NCI-H1048 (cell line): ENCODE data around the gene EHD1.

Source experiments
- DNase-seq: peaks from one replicate; lab custom pipeline; 2025; lab: John Stamatoyannopoulos, UW

Gene EHD1

DNA sequence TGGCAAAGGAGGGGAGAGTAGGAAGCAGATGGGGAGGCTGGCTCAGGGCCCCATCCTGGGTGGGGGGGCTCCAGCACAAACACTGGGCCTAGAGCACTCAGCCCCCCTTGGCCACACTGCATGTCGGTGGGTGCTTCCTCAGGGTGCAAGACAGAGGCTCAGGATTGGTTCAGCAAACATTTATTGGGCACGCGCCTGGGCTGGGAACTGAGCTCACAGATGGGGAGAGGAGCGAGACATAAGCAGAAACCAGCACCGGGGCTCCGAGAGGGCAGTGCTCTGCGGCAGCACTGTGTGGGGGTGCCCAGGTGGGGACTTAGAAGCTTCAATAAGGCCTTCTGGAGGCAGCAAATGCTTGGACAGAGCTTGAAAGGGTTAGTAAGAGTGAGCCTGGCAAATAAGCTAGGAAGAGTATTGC lies 12.1 kb upstream of the EHD1 start:
- no peak for DNase-seq

DNA sequence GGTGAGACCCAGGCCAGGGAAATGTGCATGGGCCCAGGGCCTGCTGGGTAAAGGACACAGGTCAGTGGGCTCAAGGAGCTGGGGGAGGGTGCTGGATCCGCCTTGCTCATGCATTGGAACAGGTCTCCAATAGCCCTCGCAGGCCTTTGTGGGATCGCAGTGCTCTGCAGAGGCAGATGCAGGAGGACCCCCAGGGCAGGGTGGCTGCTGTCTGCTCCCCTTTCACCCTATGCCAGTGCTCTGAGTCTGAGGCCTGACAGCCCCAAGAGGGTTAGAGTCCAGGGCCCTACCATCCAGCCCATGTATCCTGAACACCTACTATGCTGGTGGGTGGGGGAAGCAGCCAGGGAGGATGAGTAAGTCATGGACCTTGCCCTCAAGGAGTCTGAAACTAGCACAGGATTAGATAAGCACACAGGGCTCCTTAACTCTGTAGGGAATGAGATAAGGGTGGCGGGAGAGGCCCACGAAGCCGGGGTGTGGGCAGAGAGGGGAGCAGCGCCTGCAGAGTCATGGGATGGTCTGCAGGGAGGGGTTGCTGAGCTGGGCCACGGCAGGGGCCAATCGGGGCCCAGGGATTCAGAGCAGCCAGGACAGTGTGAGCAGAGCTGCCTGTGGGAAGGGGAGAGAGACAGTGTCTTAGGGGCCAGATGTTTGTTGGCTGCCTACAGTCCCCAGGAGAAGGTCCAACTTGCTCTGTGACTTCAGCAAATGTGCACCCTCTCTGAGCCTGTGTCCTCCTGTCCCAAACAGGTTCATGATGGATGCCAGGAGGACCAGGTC lies 10.5 kb upstream of the EHD1 start:
- DNase-seq: no peak

DNA sequence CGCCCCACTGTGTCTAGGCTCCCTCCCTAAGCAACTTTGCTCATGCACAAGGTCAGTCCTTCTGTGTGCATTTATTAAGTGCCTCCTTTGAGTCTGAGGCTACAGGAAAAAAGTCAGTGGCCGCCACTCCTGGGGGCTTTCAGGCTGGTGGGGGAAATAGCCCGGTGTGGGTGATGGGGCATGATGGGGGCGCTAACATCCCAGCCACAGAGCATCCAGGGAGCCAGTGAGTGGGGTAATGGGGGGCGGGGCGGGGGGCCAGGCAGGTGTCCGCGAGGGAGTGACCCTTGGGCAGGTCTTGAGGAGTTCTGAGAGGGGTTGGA lies 9.9 kb upstream of the EHD1 start:
- no peak for DNase-seq

- DNase-seq: no peak
Measured at GRCh38 chr11:64887757-64888405, 9.5 kb upstream of the EHD1 start.

DNA sequence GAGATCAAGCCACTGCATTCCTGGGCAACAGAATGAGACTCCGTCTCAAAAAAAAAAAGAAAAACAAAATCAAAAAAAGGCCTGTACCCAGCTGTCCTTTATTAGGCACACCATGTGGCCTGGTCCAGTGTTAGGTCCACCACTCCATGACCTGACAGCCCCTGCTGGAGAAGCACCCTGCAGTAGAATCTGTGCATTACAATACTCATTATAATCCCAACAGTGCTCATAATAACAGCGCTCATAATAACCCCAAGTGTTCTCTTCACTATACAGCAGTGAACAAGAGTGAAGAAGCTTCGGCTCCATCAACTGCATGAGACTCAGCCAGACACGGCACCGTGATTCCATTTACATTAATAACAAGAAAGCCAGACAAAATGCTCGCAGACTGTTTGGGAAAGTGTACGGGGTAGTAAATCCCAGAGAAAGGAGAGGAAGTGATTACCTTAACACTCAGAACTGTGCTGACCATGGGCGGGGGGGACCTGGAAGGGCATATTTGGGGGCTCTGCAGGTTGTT lies 8.9 kb upstream of the EHD1 start:
- DNase-seq: no peak

GRCh38 chr11:64885367-64886286 lies 7.2 kb upstream of the EHD1 start:
- DNase-seq: no peak

DNA sequence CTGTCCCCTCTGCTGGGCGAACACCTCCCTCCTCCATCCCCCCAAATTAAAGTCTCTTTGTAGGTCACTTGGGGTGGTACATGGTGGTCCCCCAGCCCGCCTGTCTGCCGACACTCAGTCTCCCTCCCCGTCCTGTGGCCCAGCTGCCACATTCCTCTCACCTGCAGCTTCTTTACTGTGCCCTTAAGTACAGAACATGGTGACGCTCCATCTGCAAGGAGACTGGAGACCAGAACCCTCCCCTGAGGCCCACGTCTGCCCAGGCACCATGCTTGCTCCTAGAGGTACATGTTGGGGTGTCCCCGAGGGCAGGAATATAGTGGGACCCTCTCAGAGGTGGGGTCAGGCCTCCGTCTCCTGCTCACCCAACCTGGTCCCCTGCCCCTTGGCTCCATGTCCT lies 5.6 kb upstream of the EHD1 start:
- DNase-seq: no peak

GRCh38 chr11:64883575-64883974 lies 5.2 kb upstream of the EHD1 start:
- DNase-seq: no peak

DNA sequence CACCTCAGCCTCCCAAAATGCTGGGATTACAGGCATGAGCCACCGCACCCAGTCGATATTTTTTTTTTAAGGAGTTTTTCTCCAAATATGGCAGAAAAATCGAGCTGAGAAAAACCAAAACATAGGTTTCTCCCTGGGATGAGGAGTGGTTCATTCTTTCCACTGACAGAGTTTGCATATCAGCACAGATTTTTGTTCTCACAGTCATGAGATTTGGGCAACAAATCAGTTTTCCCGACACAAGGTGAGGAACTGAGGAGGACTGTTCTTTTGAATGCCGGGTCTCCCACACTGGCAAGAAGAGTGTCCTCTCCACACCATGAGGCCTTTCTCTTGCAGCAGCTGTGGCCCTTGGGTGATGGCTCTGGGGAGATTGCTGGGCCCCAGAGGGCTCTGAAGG lies 3.8 kb upstream of the EHD1 start:
- no peak for DNase-seq

- no peak for DNase-seq
Measured at GRCh38 chr11:64881476-64881875, 3.1 kb upstream of the EHD1 start.

DNA sequence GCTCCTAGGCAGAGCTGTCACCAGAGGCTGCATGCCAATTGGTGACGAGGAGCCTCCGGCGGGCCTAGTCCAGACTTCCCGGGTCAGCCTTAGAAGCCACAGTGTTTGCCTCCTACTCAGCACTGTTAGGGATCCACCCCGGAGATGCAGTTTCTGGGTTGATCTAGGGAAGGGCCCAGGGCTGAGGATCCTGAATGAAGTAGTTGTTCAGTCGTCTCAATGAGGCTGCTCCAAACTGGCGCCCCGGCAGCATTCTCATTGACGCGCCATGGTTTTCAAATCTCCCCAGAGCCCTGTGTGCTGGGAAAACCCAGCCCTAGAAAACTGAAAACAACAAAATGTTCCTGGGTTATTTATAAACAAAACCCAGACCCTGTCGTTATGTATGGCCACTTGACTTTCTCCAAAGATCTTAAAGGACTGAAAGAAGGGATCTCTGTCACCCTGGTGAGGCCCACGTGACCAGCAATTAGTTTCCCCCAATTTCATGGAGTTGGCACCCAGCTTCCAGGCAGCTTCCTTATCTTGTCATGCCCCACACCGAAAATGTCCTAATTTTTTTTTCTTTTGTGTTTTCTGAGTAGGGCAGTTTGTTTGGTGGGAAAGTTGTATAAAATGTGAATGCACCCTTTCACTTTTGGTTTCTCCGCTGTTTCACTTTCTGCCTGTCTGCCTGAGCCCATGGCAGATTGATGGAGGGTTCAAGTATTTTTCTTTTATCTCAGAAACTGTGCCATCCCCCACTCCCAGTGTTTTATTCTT lies 2.0 kb upstream of the EHD1 start:
- DNase-seq: no peak

DNA sequence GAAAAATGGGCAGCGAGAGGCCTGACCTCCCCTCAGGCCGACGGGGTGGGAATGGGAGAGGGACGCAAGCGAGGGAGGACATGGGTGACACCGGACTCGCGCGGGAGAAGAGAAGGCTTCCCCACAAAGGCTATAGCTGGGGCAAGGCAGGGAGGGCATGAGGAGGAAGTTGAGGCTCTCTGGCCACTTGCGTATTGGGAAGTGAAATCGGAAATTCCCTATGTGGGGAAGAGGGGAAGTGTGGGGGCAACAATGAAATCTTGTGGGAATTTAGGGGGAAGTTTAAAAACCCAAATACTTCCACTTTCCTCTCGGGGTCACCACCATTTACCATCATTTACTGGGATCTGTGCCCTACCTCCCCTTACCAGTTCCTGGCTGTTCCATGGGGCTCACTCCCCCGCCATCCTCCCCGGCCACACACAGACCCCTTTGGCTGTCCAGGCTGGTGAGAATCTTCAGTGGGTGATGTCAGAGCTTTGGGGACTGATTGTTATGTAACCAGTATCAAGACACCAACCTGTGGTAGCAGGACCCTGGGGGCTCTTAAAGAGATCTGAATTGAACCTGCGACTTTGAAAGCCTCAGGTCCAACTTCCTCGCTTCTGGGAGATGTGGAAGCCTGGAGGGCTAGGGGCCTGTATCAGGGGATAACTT lies 951 bp upstream of the EHD1 start:
- no peak for DNase-seq

DNA sequence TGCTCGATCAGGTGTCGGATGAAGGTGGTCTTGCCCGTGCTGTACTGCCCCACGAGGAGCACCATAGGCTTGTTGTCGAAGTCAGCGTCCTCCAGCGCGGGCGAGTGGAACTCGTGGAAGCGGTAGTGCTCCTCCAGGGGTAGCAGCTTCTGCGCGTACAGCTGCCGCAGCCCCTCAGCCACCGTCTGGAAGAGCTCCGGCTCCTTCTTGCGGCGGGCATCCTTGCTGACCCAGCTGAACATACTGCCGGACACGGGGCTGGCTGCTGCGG lies 263 bp downstream of the EHD1 start:
- no peak for DNase-seq

GRCh38 chr11:64877390-64878222 lies 815 bp downstream of the EHD1 start:
- DNase-seq: no peak

DNA sequence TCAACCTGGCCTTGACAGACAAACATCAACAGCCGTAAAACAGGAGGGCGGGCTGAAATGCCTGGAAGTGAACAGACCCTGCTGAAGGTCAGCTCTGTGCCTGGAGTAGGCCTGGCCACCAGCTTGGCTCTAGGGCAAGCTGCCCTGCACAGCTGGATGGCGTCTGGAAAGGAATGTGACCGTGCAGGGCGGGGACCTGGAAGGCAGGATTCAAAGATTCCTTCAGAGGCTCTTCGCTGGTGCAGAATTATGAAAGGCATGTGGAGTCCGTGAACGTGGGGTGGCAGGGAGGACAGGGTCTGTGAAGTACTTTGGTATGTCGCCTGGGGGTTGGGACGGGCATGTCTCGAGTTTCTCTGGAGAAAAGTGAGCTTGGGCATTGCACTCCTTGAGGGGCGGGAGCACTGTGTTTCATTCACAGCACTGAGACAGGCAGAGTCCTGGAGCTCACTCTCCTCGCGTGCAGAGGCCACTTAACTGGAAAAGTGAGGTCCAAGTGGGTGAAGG lies 1.5 kb downstream of the EHD1 start:
- no peak for DNase-seq

DNA sequence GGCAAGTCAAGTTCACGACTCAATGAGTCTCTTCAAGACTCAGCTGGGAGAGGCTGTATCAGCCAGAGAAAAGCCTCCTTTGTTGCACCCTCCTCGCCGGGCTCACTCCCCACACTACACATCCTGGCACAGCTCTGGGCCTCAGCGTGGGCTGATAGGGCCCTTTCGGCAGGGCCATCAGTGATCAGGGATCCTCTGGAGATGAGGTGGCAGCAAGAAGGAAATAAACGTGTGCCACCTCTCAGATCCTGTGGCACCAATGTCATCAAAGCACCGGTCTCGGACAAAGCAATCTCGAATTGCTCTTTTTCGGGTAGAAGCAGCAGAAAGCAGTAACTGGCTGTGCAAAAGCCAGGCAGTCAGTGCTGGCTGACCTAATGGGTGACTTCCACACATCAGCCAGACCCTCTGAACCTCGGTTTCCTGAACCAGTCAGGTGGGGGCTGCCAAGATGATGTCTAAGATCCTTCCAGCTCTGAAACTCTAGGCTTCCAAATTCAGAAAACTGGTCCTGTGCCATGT lies 2.1 kb downstream of the EHD1 start:
- no peak for DNase-seq

- no peak for DNase-seq
Measured at GRCh38 chr11:64875369-64876228, 2.8 kb downstream of the EHD1 start.

GRCh38 chr11:64874308-64875240 lies 3.8 kb downstream of the EHD1 start:
- DNase-seq: no peak
